Adrenal gland (tissue), 12 donors: ENCODE measurements around the gene SPP1. TPM values are rescaled to one million over a fixed set of nuclear protein-coding genes. Genes with fewer than 3 reads are reported as not detected.
A peak's percentile ranks its signal among the peaks of the same experiment; 100 is the strongest.

ENCODE experiments used
- DNase-seq, 7 donors: peaks; one replicate each; pipeline ENCODE4 v3.0.0-alpha.2; 2019 to 2020
- H3K27ac ChIP-seq, 5 donors: fragments of 200-600 bp; sonication (generic) in 4 of 5; 1 replicate in 3 of 5; 2 replicates in 2 of 5; pipeline versions ENCODE4 v1.5.1 to v1.8.0; 2016 to 2020; ENCODE audit warnings: mild to moderate bottlenecking in 1 of 5
- H3K27me3 ChIP-seq: fragments of 200-600 bp; 2 replicates; pipeline ENCODE4 v1.8.0; 2021
- H3K36me3 ChIP-seq, 2 donors: fragments of 200-600 bp; replicated peaks in 1 of 2; 1 replicate in 1 of 2; 2 replicates in 1 of 2; pipeline versions ENCODE4 v1.5.1 to v1.8.0; 2018 to 2022
- H3K4me1 ChIP-seq, 2 donors: fragments of 200-600 bp; replicated peaks in 1 of 2; 1 replicate in 1 of 2; 2 replicates in 1 of 2; pipeline versions ENCODE4 v1.5.1 to v1.8.0; 2018 to 2021
- H3K4me3 ChIP-seq, 4 donors: fragments of 200-600 bp; sonication (generic) in 3 of 4; one replicate each; pipeline ENCODE4 v1.5.1; 2016 to 2018
- H3K9me3 ChIP-seq, 3 donors: fragments of 200-600 bp; sonication (generic) in 1 of 3; replicated peaks in 1 of 3; 1 replicate in 2 of 3; 2 replicates in 1 of 3; pipeline versions ENCODE4 v1.5.1 to v1.8.0; 2016 to 2021
- CTCF ChIP-seq, 6 experiments: fragments of 450-650 bp in 4 of 6; fragments of 200-600 bp in 2 of 6; sonication (generic) in 1 of 6; IDR thresholded peaks; 1 replicate in 5 of 6; 2 replicates in 1 of 6; pipeline versions ENCODE4 v1.5.1 to v1.8.0; 2016 to 2021; ENCODE audit warnings: antibody characterized with exemption in 6 of 6, mild to moderate bottlenecking in 2 of 6, moderate library complexity in 1 of 6
- POLR2A ChIP-seq, 2 donors: fragments of 450-650 bp; IDR thresholded peaks; one replicate each; pipeline ENCODE4 v1.6.1; 2017; ENCODE audit warnings: antibody characterized with exemption in 2 of 2, mild to moderate bottlenecking in 2 of 2, moderate library complexity in 1 of 2
- WGBS, 4 donors: extraction: QIAGEN DNeasy Blood & Tissue Kit in 2 of 4; methylation state at CpG; one replicate each; pipeline versions ENCODE4 v1.1.5 to v1.1.7; 2013 to 2017; 5-methylcytosine and 5-hydroxymethylcytosine counted together
- intact Hi-C, 2 donors: fragments of 100-400 bp; cut with DNase I; formaldehyde crosslinking; loops; one replicate each; pipeline versions ENCODE4 v1.14.1 to v1.15.0; 2022 to 2023
- polyA plus RNA-seq, 3 donors: library from polyadenylated mRNA; stranded (reverse); fragments of 200-250 nt in 2 of 3; fragments of 350-450 nt in 1 of 3; fragmentation: Illumina TruSeq in 1 of 3; extraction: RNeasy Lipid Tissue Mini Kit (QIAGEN cat#74804) in 1 of 3; gene quantifications; one replicate each; pipeline ENCODE4 v1.2.3, GENCODE V29; 2013 to 2014
- total RNA-seq, 9 donors: library from RNA; depleted of rRNA in 4 of 9; stranded (reverse); fragments of >200 nt in 4 of 9; fragments of 120-200 nt in 1 of 9; fragmentation: NEBNext Ultra II Directional in 1 of 9; extraction: Animal tissue kit (Norgen Biotek cat#: 25700) in 1 of 9; gene quantifications; one replicate each; pipeline versions ENCODE4 v1.1.0 to v1.2.4, GENCODE V29; 2013 to 2023
- donor health status: healthy with polysubstance abuse.
- donor health status: Bipolar disorder and iron deficiency.
- donor health status: DM: yes; HTN: yes; CAD: no.
- donor health status: DM: no; HTN: no; CAD: no.
- donor health status: DM: no; HTN: no; CAD: no.
- donor health status: DM: yes; HTN: yes; CAD: no.

SPP1 gene
- total and polyA plus RNA-seq, 12 donors = 5.2 to 166 (median 39.3) TPM

- 0 to 1% (median 1%) methylated on average over 27 to 51 of the region's 51 CpGs for WGBS, 4 donors
- intact Hi-C loops = no loop called here
- Histone ChIP-seq H3K36me3 (no peaks in the 10 kb centered on the region), H3K4me3 (peak overlapping the region in 3 of 4 donors; percentile 64 to 97 (median 75)), H3K27me3 (no peaks in the 10 kb centered on the region), H3K9me3 (no peaks in the 10 kb centered on the region), H3K27ac (peak overlapping the region in 4 of 5 donors; percentile 61 to 91 (median 80)), H3K4me1 (peaks cover 13 to 48% of the 10 kb centered on the region in 2 donors)
- TF ChIP-seq CTCF (IDR thresholded peaks at IDR 0.05) = no peak
- TF ChIP-seq POLR2A (IDR thresholded peaks at IDR 0.05) = no peak
- DNase-seq = peak; percentile 47 to 62 (median 52)
Measured at GRCh38 chr4:88008122-88008742, 32.7 kb downstream of the SPP1 start.

- intact Hi-C loops = no loop called here
- peaks cover 13 to 49% of the 10 kb centered on the region in 2 donors for H3K4me1 ChIP-seq
- peak overlapping the region in 3 of 4 donors; percentile 64 to 97 (median 75) for H3K4me3 ChIP-seq
- TF ChIP-seq POLR2A (IDR thresholded peaks at IDR 0.05) = peak in 1 of 2 donors; percentile 46
- TF ChIP-seq CTCF (IDR thresholded peaks at IDR 0.05) = no peak
- H3K36me3 ChIP-seq = no peaks in the 10 kb centered on the region
- H3K27me3 ChIP-seq = no peaks in the 10 kb centered on the region
- H3K27ac ChIP-seq = peak overlapping the region in 3 of 5 donors; percentile 48 to 91 (median 89)
- H3K9me3 ChIP-seq = no peaks in the 10 kb centered on the region
- DNase-seq = peak in 3 of 7 donors; percentile 31 to 54 (median 42)
- 5 to 11% (median 7%) methylated on average over 5 of the region's 5 CpGs for WGBS, 4 donors
Measured at GRCh38 chr4:88008743-88009171, 33.2 kb downstream of the SPP1 start.

GRCh38 chr4:88009871-88010270 is 34.4 kb downstream of the SPP1 start:
- WGBS, 4 donors = 77 to 82% (median 78%) methylated on average over 5 of the region's 5 CpGs
- no peak for DNase-seq
- TF ChIP-seq POLR2A (IDR thresholded peaks at IDR 0.05) (no peak), CTCF (IDR thresholded peaks at IDR 0.05) (no peak)
- Histone ChIP-seq H3K36me3 (no peaks in the 10 kb centered on the region), H3K4me3 (peak overlapping the region in 1 of 4 donors; percentile 97), H3K4me1 (peaks cover 13 to 49% of the 10 kb centered on the region in 2 donors), H3K27ac (no peak overlapping the region), H3K9me3 (no peaks in the 10 kb centered on the region), H3K27me3 (no peaks in the 10 kb centered on the region)
- intact Hi-C loops = no loop called here

- no peaks in the 10 kb centered on the region for H3K27me3 ChIP-seq
- TF ChIP-seq POLR2A (IDR thresholded peaks at IDR 0.05) = no peak
- TF ChIP-seq CTCF (IDR thresholded peaks at IDR 0.05) = no peak
- H3K27ac ChIP-seq = no peak overlapping the region
- H3K4me1 ChIP-seq = peaks cover 14 to 49% of the 10 kb centered on the region in 2 donors
- no peak for DNase-seq
- H3K4me3 ChIP-seq = peak overlapping the region in 1 of 4 donors; percentile 2
- 39 to 53% (median 48%) methylated on average over 2 of the region's 2 CpGs for WGBS, 4 donors
- no peaks in the 10 kb centered on the region for H3K36me3 ChIP-seq
- intact Hi-C loops = no loop called here
- no peaks in the 10 kb centered on the region for H3K9me3 ChIP-seq
Measured at GRCh38 chr4:88010966-88011365, 35.5 kb downstream of the SPP1 start.
